Uterus (tissue), 4 donors: ENCODE data around the gene ZMYND15. TPM values are rescaled to one million over a fixed set of nuclear protein-coding genes. Genes with fewer than 3 reads are reported as not detected.

Experiments
- DNase-seq, 2 donors: peaks; one replicate each; pipeline ENCODE4 v3.0.0-alpha.2; 2019 to 2020
- H3K27ac ChIP-seq, 2 donors: fragments of 200-600 bp; sonication (generic); 1 replicate in 1 of 2; 2 replicates in 1 of 2; pipeline ENCODE4 v1.5.1; 2016 to 2018
- H3K27me3 ChIP-seq, 2 donors: fragments of 200-600 bp; sonication (generic); one replicate each; pipeline ENCODE4 v1.5.1; 2018 to 2019; ENCODE audit warnings: control low read depth in 1 of 2
- H3K36me3 ChIP-seq, 2 donors: fragments of 200-600 bp; sonication (generic); one replicate each; pipeline ENCODE4 v1.5.1; 2019; ENCODE audit warnings: control low read depth in 1 of 2
- H3K4me1 ChIP-seq, 2 donors: fragments of 200-600 bp; sonication (generic); one replicate each; pipeline ENCODE4 v1.5.1; 2018 to 2019; ENCODE audit warnings: control low read depth in 1 of 2
- H3K4me3 ChIP-seq, 2 donors: fragments of 200-600 bp; sonication (generic); 1 replicate in 1 of 2; 2 replicates in 1 of 2; pipeline ENCODE4 v1.5.1; 2018 to 2019; ENCODE audit warnings: mild to moderate bottlenecking in 1 of 2
- H3K9me3 ChIP-seq, 2 donors: fragments of 200-600 bp; sonication (generic); one replicate each; pipeline ENCODE4 v1.5.1; 2019; ENCODE audit warnings: control low read depth in 1 of 2
- CTCF ChIP-seq, 4 experiments: fragments of 200-600 bp in 2 of 4; fragments of 450-650 bp in 2 of 4; sonication (generic) in 2 of 4; IDR thresholded peaks; one replicate each; pipeline ENCODE4 v1.5.1; 2016 to 2019; ENCODE audit warnings: antibody characterized with exemption in 4 of 4, mild to moderate bottlenecking in 2 of 4, moderate library complexity in 1 of 4
- POLR2A ChIP-seq, 2 donors: fragments of 450-650 bp; IDR thresholded peaks; one replicate each; pipeline ENCODE4 v1.6.1; 2016; ENCODE audit warnings: antibody characterized with exemption in 2 of 2, mild to moderate bottlenecking in 1 of 2, moderate library complexity in 1 of 2
- intact Hi-C: fragments of 100-400 bp; cut with DNase I; formaldehyde crosslinking; loops from one replicate; pipeline ENCODE4 v1.15.1; 2023; ENCODE audit warnings: low total_unique reads
- total RNA-seq, 4 donors: library from RNA; depleted of rRNA in 3 of 4; stranded (reverse); fragments of >200 nt in 3 of 4; gene quantifications; one replicate each; pipeline versions ENCODE4 v1.1.0 to v1.2.4, GENCODE V29; 2014 to 2023
- donor health status: DM: yes; HTN: yes; CAD: no.

ZMYND15 gene
- total RNA-seq, 4 donors from 2014 or later: 0.58 to 0.69 TPM; not detected in 2

- no peak for DNase-seq
- Histone ChIP-seq H3K27ac (no peak overlapping the region), H3K27me3 (no peaks in the 10 kb centered on the region), H3K9me3 (no peaks in the 10 kb centered on the region), H3K4me1 (no peaks in the 10 kb centered on the region), H3K4me3 (no peak overlapping the region), H3K36me3 (no peaks in the 10 kb centered on the region)
- TF ChIP-seq POLR2A (IDR thresholded peaks at IDR 0.05) (no peak), CTCF (IDR thresholded peaks at IDR 0.05) (no peak)
- intact Hi-C loops: no loop called here
These were observed 21.8 kb upstream of the ZMYND15 start for GRCh38 chr17:4717791-4718190.

- intact Hi-C loops: no loop called here
These were observed 21.4 kb upstream of the ZMYND15 start for GRCh38 chr17:4718276-4718675.

DNA sequence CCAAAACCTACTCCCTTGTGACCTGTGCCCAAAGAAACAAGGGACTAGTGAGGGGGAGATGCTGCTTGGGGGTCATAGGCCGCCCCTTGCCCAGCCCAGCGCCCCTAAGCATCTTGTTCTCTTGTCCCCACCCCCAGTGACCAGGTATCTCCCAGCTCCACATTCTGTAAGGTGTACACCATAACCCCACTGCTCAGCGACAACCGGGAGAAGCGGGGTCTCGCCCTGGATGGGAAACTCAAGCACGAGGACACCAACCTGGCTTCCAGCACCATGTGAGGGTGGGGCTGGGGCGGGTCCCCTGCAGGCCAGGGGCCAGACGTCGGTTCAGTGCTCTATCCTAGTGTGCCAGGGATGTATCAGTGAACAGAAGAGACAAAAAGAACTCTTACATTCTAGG, 20.5 kb upstream of the ZMYND15 start:
- no peak for DNase-seq
- H3K27ac ChIP-seq: no peak overlapping the region
- no peaks in the 10 kb centered on the region for H3K27me3 ChIP-seq
- TF ChIP-seq CTCF (IDR thresholded peaks at IDR 0.05): no peak
- TF ChIP-seq POLR2A (IDR thresholded peaks at IDR 0.05): no peak
- no peaks in the 10 kb centered on the region for H3K36me3 ChIP-seq
- H3K4me3 ChIP-seq: no peak overlapping the region
- H3K4me1 ChIP-seq: no peaks in the 10 kb centered on the region
- intact Hi-C loops: no loop called here
- no peaks in the 10 kb centered on the region for H3K9me3 ChIP-seq

More at GRCh38 chr17:4718276-4718675, 21.4 kb upstream of the ZMYND15 start:
- Histone ChIP-seq H3K4me1 (no peaks in the 10 kb centered on the region), H3K27ac (no peak overlapping the region), H3K4me3 (no peak overlapping the region), H3K27me3 (no peaks in the 10 kb centered on the region), H3K36me3 (no peaks in the 10 kb centered on the region), H3K9me3 (no peaks in the 10 kb centered on the region)
- TF ChIP-seq POLR2A (IDR thresholded peaks at IDR 0.05) (no peak), CTCF (IDR thresholded peaks at IDR 0.05) (no peak)
- no peak for DNase-seq

DNA sequence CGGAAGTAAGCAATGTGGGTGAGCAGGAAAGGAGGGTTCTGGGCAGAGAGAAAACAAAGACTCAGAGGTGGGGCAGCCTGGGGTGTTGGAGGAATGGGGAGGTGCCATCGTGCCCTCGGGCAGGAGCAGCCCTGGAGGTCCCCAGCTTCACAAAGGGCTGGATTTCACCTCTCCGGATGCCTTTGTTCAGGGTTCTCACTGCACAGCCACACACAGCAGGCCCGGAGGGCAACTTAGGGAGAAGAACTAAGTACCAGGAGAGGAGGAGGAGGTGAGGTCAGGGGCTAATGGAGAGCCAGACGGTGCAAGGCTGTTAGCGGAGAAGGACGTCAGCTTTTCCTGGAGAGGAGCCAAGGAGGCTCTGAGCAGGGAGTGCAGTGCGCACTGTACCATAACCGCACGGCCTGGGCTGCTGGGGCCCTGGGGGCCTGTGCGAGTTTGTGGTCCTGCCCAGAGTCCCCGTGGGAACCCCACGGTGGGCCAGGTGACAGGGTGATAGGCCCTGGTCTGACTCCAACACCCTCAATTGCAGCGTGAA, 19.9 kb upstream of the ZMYND15 start:
- intact Hi-C loops: no loop called here
- Histone ChIP-seq H3K4me3 (no peak overlapping the region), H3K4me1 (no peaks in the 10 kb centered on the region), H3K9me3 (no peaks in the 10 kb centered on the region), H3K27me3 (no peaks in the 10 kb centered on the region), H3K27ac (no peak overlapping the region), H3K36me3 (no peaks in the 10 kb centered on the region)
- TF ChIP-seq CTCF (IDR thresholded peaks at IDR 0.05): no peak
- TF ChIP-seq POLR2A (IDR thresholded peaks at IDR 0.05): no peak
- DNase-seq: no peak

DNA sequence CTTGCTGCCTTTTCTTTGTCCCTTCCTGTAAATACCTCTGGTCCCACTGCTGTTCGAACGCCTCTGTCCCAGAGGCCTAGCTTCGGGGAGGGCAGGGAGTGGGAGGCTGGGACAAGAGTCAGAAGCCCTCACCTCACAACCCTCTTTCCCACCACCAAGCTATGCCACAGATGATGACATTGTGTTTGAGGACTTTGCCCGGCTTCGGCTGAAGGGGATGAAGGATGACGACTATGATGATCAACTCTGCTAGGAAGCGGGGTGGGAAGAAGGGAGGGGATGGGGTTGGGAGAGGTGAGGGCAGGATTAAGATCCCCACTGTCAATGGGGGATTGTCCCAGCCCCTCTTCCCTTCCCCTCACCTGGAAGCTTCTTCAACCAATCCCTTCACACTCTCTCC, 18.8 kb upstream of the ZMYND15 start:
- H3K27me3 ChIP-seq: no peaks in the 10 kb centered on the region
- DNase-seq: no peak
- no peak for TF ChIP-seq POLR2A (IDR thresholded peaks at IDR 0.05)
- TF ChIP-seq CTCF (IDR thresholded peaks at IDR 0.05): no peak
- no peak overlapping the region for H3K4me3 ChIP-seq
- H3K27ac ChIP-seq: no peak overlapping the region
- H3K36me3 ChIP-seq: no peaks in the 10 kb centered on the region
- intact Hi-C loops: no loop called here
- no peaks in the 10 kb centered on the region for H3K4me1 ChIP-seq
- no peaks in the 10 kb centered on the region for H3K9me3 ChIP-seq
